Dermis microvascular lymphatic vessel endothelial cell (primary cell): Measurements from ENCODE around the gene LRRC53. TPM values are rescaled to one million over a fixed set of nuclear protein-coding genes. Genes with fewer than 3 reads are reported as not detected.

Source experiments
- DNase-seq, 2 donors: peaks; one replicate each; pipeline versions ENCODE4 v3.0.0 to v3.0.0-alpha.2; 2010; ENCODE audit warnings: low read depth in 2 of 2
- total RNA-seq: library from RNA; depleted of rRNA; stranded (reverse); fragments of >200 nt; gene quantifications from 2 replicates; pipeline ENCODE4 v1.2.1, GENCODE V29; 2014

Gene LRRC53
- total RNA-seq, 1 donor from 2014 or later: not detected

- no peak for DNase-seq
Observed at GRCh38 chr1:74432325-74432724, 80.1 kb downstream of the LRRC53 start.

- DNase-seq: no peak
Observed at GRCh38 chr1:74431531-74431930, 80.9 kb downstream of the LRRC53 start.

- DNase-seq: no peak
Observed at GRCh38 chr1:74430342-74430934, 82.0 kb downstream of the LRRC53 start.

GRCh38 chr1:74429580-74429979 is 82.8 kb downstream of the LRRC53 start:
- DNase-seq: no peak

GRCh38 chr1:74427681-74428080 is 84.7 kb downstream of the LRRC53 start:
- no peak for DNase-seq

GRCh38 chr1:74426208-74426937 is 86.0 kb downstream of the LRRC53 start:
- no peak for DNase-seq

- DNase-seq: no peak
Observed at GRCh38 chr1:74425676-74426075, 86.7 kb downstream of the LRRC53 start.

- no peak for DNase-seq
Observed at GRCh38 chr1:74423471-74423870, 88.9 kb downstream of the LRRC53 start.

GRCh38 chr1:74422421-74423292 is 89.8 kb downstream of the LRRC53 start:
- DNase-seq: no peak

GRCh38 chr1:74420467-74420866 is 91.9 kb downstream of the LRRC53 start:
- DNase-seq: no peak

Other genes starting within 250 kb of the LRRC53 start
- gene ERICH3, start 161.2 kb upstream of the LRRC53 start, total RNA-seq: not detected in 2 replicates
- 12.6 and 37.1 TPM in 2 replicates for gene CRYZ, start 220.4 kb upstream of the LRRC53 start, total RNA-seq
- 9.6 and 13.4 TPM in 2 replicates for gene TYW3, start 220.5 kb upstream of the LRRC53 start, total RNA-seq